ENCODE data around the gene C11orf97.
"Not testable (repeated sequence)": the region's sequence is repeated elsewhere in the genome, so short reads cannot be mapped to it uniquely, and the experiment has no call there.

C11orf97 gene

GRCh38 chr11:94525546-94526324 is 13.5 kb downstream of the C11orf97 start:
- DNase-seq = peak; percentile 38

- DNase-seq = no peak
These were observed 14.6 kb downstream of the C11orf97 start for GRCh38 chr11:94526645-94527438.

GRCh38 chr11:94528551-94528950 is 16.3 kb downstream of the C11orf97 start:
- no peak for DNase-seq

GRCh38 chr11:94532211-94532610 is 19.9 kb downstream of the C11orf97 start:
- no peak for DNase-seq

- DNase-seq = no peak
These were observed 20.9 kb downstream of the C11orf97 start for GRCh38 chr11:94533206-94533605.

- DNase-seq = no peak
These were observed 21.7 kb downstream of the C11orf97 start for GRCh38 chr11:94533696-94534630.

- no peak for DNase-seq
These were observed 24.1 kb downstream of the C11orf97 start for GRCh38 chr11:94536386-94536785.

GRCh38 chr11:94537031-94537600 is 24.9 kb downstream of the C11orf97 start:
- no peak for DNase-seq

- no peak for DNase-seq
These were observed 27.2 kb downstream of the C11orf97 start for GRCh38 chr11:94539420-94539819.

- peak; percentile 95 for DNase-seq
These were observed 31.7 kb downstream of the C11orf97 start, which contains the start of gene FUT4 for GRCh38 chr11:94543695-94544645. Gene FUT4 (plus strand): TSS chr11:94543921. CDS start chr11:94544134, 213 bp downstream.

- DNase-seq = peak; percentile 81
These were observed 32.5 kb downstream of the C11orf97 start for GRCh38 chr11:94544646-94545263.

GRCh38 chr11:94545264-94546161 is 33.3 kb downstream of the C11orf97 start:
- DNase-seq = no peak

GRCh38 chr11:94546162-94546470 is 33.9 kb downstream of the C11orf97 start:
- peak; percentile 7 for DNase-seq

GRCh38 chr11:94546886-94547285 is 34.6 kb downstream of the C11orf97 start:
- peak; percentile 36 for DNase-seq

- DNase-seq = no peak
These were observed 36.9 kb downstream of the C11orf97 start for GRCh38 chr11:94549146-94549545.

- no peak for DNase-seq
These were observed 38.3 kb downstream of the C11orf97 start for GRCh38 chr11:94550513-94550912.

GRCh38 chr11:94553938-94554337 is 41.7 kb downstream of the C11orf97 start:
- DNase-seq = no peak

- not testable (repeated sequence) for DNase-seq
These were observed 43.6 kb downstream of the C11orf97 start for GRCh38 chr11:94555752-94556329.

- DNase-seq = no peak
These were observed 45.2 kb downstream of the C11orf97 start for GRCh38 chr11:94557421-94557820.
